Astrocyte (in vitro differentiated cells and primary cell): Measurements from ENCODE around the gene PDZD11. TPM values are rescaled to one million over a fixed set of nuclear protein-coding genes. Genes with fewer than 3 reads are reported as not detected.

Experiments
- DNase-seq: peaks from one replicate; pipeline ENCODE4 v3.0.0-alpha.2; 2010; ENCODE audit warnings: low read depth
- FAIRE-seq: peaks from 2 replicates; lab custom pipeline; 2011; peaks lifted over from hg19 to GRCh38; lab: Jason Lieb, UNC
- H2AFZ ChIP-seq: 2 replicates; pipeline ENCODE4 v1.6.0; 2012; ENCODE audit warnings: low read depth, low read length, inconsistent platforms
- H3K27ac ChIP-seq: 2 replicates; pipeline ENCODE4 v1.5.1; 2011; ENCODE audit warnings: low read depth, low read length, inconsistent platforms
- H3K27me3 ChIP-seq: 2 replicates; pipeline ENCODE4 v1.6.0; 2011; ENCODE audit warnings: low read length, inconsistent platforms; ENCODE audit not compliant: insufficient read depth
- H3K36me3 ChIP-seq: 2 replicates; pipeline ENCODE4 v1.5.1; 2011; ENCODE audit warnings: low read length, inconsistent platforms; ENCODE audit not compliant: insufficient read depth
- H3K4me1 ChIP-seq: 2 replicates; pipeline ENCODE4 v1.5.1; 2011; ENCODE audit warnings: low read length, inconsistent platforms; ENCODE audit not compliant: insufficient read depth
- H3K4me2 ChIP-seq: 2 replicates; pipeline ENCODE4 v1.6.0; 2012; ENCODE audit warnings: low read length, inconsistent platforms
- H3K4me3 ChIP-seq: 2 replicates; pipeline ENCODE4 v1.5.1; 2011; ENCODE audit warnings: low read depth, mild to moderate bottlenecking, low read length, inconsistent platforms; ENCODE audit not compliant: insufficient read depth
- H3K79me2 ChIP-seq: 2 replicates; pipeline ENCODE4 v1.6.0; 2012; ENCODE audit warnings: mild to moderate bottlenecking, low read length, inconsistent platforms; ENCODE audit not compliant: insufficient read depth
- H3K9ac ChIP-seq: 2 replicates; pipeline ENCODE4 v1.6.0; 2012; ENCODE audit warnings: mild to moderate bottlenecking, low read length, inconsistent platforms
- H3K9me3 ChIP-seq: 2 replicates; pipeline ENCODE4 v1.5.1; 2012; ENCODE audit warnings: low read depth, mild to moderate bottlenecking, low read length, inconsistent platforms; ENCODE audit not compliant: insufficient read depth
- H4K20me1 ChIP-seq: 2 replicates; pipeline ENCODE4 v1.6.0; 2012; ENCODE audit warnings: low read length, inconsistent platforms; ENCODE audit not compliant: insufficient read depth
- H3K27ac Mint-ChIP-seq: one replicate; pipeline ENCODE4 v1.8.0; 2021; ENCODE audit warnings: mild to moderate bottlenecking, mixed read lengths; ENCODE audit not compliant: unreplicated experiment
- H3K27me3 Mint-ChIP-seq: one replicate; pipeline ENCODE4 v1.8.0; 2021; ENCODE audit warnings: low read depth, mixed read lengths; ENCODE audit not compliant: unreplicated experiment
- H3K36me3 Mint-ChIP-seq: one replicate; pipeline ENCODE4 v1.8.0; 2021; ENCODE audit warnings: low read depth, mixed read lengths; ENCODE audit not compliant: unreplicated experiment
- H3K4me1 Mint-ChIP-seq: one replicate; pipeline ENCODE4 v1.8.0; 2021; ENCODE audit warnings: low read depth, mixed read lengths; ENCODE audit not compliant: unreplicated experiment
- H3K4me3 Mint-ChIP-seq: one replicate; pipeline ENCODE4 v1.8.0; 2021; ENCODE audit warnings: mild to moderate bottlenecking, moderate library complexity, mixed read lengths; ENCODE audit not compliant: unreplicated experiment
- H3K9me3 Mint-ChIP-seq: one replicate; pipeline ENCODE4 v1.8.0; 2021; ENCODE audit warnings: mild to moderate bottlenecking, mixed read lengths; ENCODE audit not compliant: unreplicated experiment
- CTCF ChIP-seq: IDR thresholded peaks from 2 replicates; pipeline ENCODE4 v1.5.1; 2011; ENCODE audit warnings: low read depth, mild to moderate bottlenecking, inconsistent platforms, low read length, moderate library complexity; ENCODE audit not compliant: insufficient read depth
- EZH2 ChIP-seq: IDR thresholded peaks from 2 replicates; pipeline ENCODE4 v1.6.1; 2012; ENCODE audit warnings: mild to moderate bottlenecking, low read length, inconsistent platforms; ENCODE audit not compliant: insufficient read depth
- total RNA-seq: library from RNA; stranded (reverse); gene quantifications from 2 replicates; pipeline ENCODE4 v1.2.1, GENCODE V29; 2021

Gene PDZD11
- total RNA-seq, 1 donor from 2014 or later = 48.9 TPM

GRCh38 chrX:70313503-70313902, 23.8 kb upstream of the PDZD11 start:
- TF ChIP-seq EZH2 (no peak), CTCF (no peak)
- no peaks in the 10 kb centered on the region for H3K36me3 ChIP-seq
- Mint-ChIP-seq H3K9me3 (no peaks in the 10 kb centered on the region), H3K4me3 (no peak overlapping the region), H3K4me1 (peaks cover 5% of the 10 kb centered on the region), H3K36me3 (no peaks in the 10 kb centered on the region), H3K27me3 (no peaks in the 10 kb centered on the region), H3K27ac (no peak overlapping the region)
- no peaks in the 10 kb centered on the region for H3K9me3 ChIP-seq
- FAIRE-seq (peak; percentile 37), DNase-seq (peak; percentile 71)
- H3K4me3 ChIP-seq = no peak overlapping the region
- H3K79me2 ChIP-seq = peaks cover 53% of the 10 kb centered on the region
- peak overlapping the region; percentile 39 for H3K4me2 ChIP-seq
- H3K9ac ChIP-seq = no peak overlapping the region
- no peak overlapping the region for H2AFZ ChIP-seq
- no peaks in the 10 kb centered on the region for H3K27me3 ChIP-seq
- no peak overlapping the region for H3K27ac ChIP-seq
- no peaks in the 10 kb centered on the region for H3K4me1 ChIP-seq
- H4K20me1 ChIP-seq = no peaks in the 10 kb centered on the region

- peak overlapping the region; percentile 42 for H3K27ac ChIP-seq
These were observed 12.0 kb upstream of the PDZD11 start for GRCh38 chrX:70301716-70302115.

More at GRCh38 chrX:70301716-70302115, 12.0 kb upstream of the PDZD11 start:
- H3K4me3 ChIP-seq = no peak overlapping the region
- peak; percentile 80 for FAIRE-seq
- peaks cover 3% of the 10 kb centered on the region for H3K4me1 ChIP-seq
- Mint-ChIP-seq H3K27me3 (no peaks in the 10 kb centered on the region), H3K4me1 (no peaks in the 10 kb centered on the region), H3K27ac (no peak overlapping the region), H3K9me3 (no peaks in the 10 kb centered on the region), H3K4me3 (no peak overlapping the region), H3K36me3 (no peaks in the 10 kb centered on the region)
- DNase-seq = peak; percentile 49
- H2AFZ ChIP-seq = no peak overlapping the region
- no peak overlapping the region for H3K9ac ChIP-seq
- no peaks in the 10 kb centered on the region for H3K9me3 ChIP-seq
- peaks cover 5% of the 10 kb centered on the region for H3K36me3 ChIP-seq
- no peaks in the 10 kb centered on the region for H4K20me1 ChIP-seq
- H3K27me3 ChIP-seq = no peaks in the 10 kb centered on the region
- no peak overlapping the region for H3K4me2 ChIP-seq
- TF ChIP-seq EZH2 (no peak), CTCF (no peak)
- H3K79me2 ChIP-seq = peaks cover 34% of the 10 kb centered on the region
